HG03439 (cell line): ENCODE data around the gene TENT4A.

Experiments
- ATAC-seq: cut with Tn5 transposase; IDR thresholded peaks from one replicate; pipeline ENCODE4 v1.9.1; 2021; ENCODE audit warnings: mild to moderate bottlenecking, moderate library complexity; ENCODE audit not compliant: unreplicated experiment

Gene TENT4A

GRCh38 chr5:6791031-6791430 lies 77.8 kb downstream of the TENT4A start:
- ATAC-seq: no peak

GRCh38 chr5:6792376-6792775 lies 79.1 kb downstream of the TENT4A start:
- ATAC-seq: no peak

GRCh38 chr5:6792911-6793471 lies 79.8 kb downstream of the TENT4A start:
- no peak for ATAC-seq

- no peak for ATAC-seq
Measured at GRCh38 chr5:6801236-6801635, 88.0 kb downstream of the TENT4A start.

GRCh38 chr5:6803981-6804550 lies 90.8 kb downstream of the TENT4A start:
- ATAC-seq: no peak

- ATAC-seq: no peak
Measured at GRCh38 chr5:6804766-6805501, 91.7 kb downstream of the TENT4A start.

- no peak for ATAC-seq
Measured at GRCh38 chr5:6805841-6806240, 92.6 kb downstream of the TENT4A start.
